ENCODE data around the gene PDE4B.

The PDE4B gene

GRCh38 chr1:66422804-66423203 is 630.1 kb downstream of the PDE4B start:
- DNase-seq (ENCODE audit: low read depth in 2 of 2), result no peak

Data from stimulated activated CD8-positive, alpha-beta memory T cell treated with anti-CD3 and anti-CD28 coated beads, Interleukin-15, amount 100 ng/mL, for 4 hours (primary cell).